ENCODE data around the gene EMP1.

- TF ChIP-seq CTCF (IDR thresholded peaks at IDR 0.05), result no peak
- TF ChIP-seq POLR2A (IDR thresholded peaks at IDR 0.05), result no peak
These were observed 4.3 kb downstream of the EMP1 start for GRCh38 chr12:13200841-13201240.
